Measurements from ENCODE around the gene GEMIN5.

The GEMIN5 gene

DNA sequence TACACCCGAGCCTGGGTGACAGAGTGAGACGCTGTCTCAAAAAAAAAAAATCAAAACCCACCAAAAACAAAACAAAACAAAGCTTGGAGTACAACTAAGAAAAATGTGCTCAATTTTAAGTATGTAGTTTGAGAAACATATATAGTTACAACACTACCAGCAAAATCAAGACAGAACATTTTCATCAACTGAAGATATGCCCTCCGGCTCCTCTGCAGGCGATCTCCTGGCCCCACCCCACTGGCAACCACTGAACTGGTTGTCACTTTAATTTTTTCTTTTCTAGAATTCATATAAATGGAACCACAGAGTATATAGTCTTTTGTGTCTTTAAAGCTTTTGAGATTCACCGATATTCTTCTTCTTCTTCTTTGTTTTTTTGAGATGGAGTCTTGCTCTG lies 44.6 kb downstream of the GEMIN5 start:
- ATAC-seq (replicated peaks) = no peak
- Mint-ChIP-seq H3K27me3 (no peaks in the 10 kb centered on the region), H3K36me3 (ENCODE audit: insufficient read depth) (peaks cover 82% of the 10 kb centered on the region), H3K27ac (no peak overlapping the region), H3K4me3 (no peak overlapping the region), H3K4me1 (ENCODE audit: low read depth in 2 of 2) (no peaks in the 10 kb centered on the region), H3K9me3 (no peaks in the 10 kb centered on the region)
- DNase-seq = no peak

DNA sequence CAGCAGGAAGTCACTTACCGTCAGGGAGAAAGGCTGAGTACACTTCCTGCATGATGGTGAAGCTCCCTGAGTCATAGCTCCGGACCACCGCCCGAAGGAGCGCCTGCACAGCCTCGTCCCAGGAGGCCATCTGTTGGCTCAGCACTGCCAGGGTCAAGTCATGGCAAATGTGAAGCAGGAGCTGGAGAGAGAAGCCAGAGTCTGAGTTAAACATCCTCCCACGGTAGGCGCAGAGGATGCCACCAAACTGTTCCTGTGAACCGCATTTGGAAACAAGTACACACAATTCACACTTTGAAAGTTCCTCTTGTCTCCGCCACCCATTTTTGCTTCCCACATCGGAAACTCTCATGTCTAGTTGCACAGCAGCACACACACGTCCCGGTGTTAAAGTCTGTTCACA lies 45.6 kb downstream of the GEMIN5 start:
- Mint-ChIP-seq H3K27ac (no peak overlapping the region), H3K36me3 (ENCODE audit: insufficient read depth) (peaks cover 72% of the 10 kb centered on the region)
- ATAC-seq (replicated peaks) = no peak

DNA sequence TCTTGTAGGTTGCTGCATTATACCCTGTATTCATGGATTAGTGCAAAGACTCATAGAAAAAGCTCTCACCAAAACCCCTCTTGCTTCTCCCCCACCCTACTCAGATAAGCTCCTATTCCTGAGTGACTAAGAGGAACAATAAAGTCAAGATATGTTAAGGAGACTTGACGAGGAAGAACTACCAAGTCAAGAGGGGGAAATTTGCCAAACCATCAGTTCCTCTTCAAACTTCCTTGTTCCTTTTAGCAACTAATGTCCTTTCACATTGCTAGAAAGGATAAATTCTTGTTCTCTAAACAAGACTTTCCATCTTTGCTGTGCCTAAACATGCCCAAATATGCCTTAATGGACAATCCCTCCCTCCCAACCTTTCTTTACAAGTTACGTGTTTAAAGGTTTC lies 52.6 kb downstream of the GEMIN5 start:
- no peak for DNase-seq
- Mint-ChIP-seq H3K27me3 (no peaks in the 10 kb centered on the region), H3K9me3 (peaks cover 7 to 8% of the 10 kb centered on the region in 2 donors), H3K27ac (no peak overlapping the region), H3K36me3 (ENCODE audit: insufficient read depth) (peaks cover 21% of the 10 kb centered on the region), H3K4me3 (no peak overlapping the region), H3K4me1 (ENCODE audit: low read depth in 2 of 2) (no peaks in the 10 kb centered on the region)
- no peak for ATAC-seq (replicated peaks)

More for the DNA sequence above, 45.6 kb downstream of the GEMIN5 start:
- no peaks in the 10 kb centered on the region for H3K9me3 Mint-ChIP-seq
- H3K4me3 Mint-ChIP-seq = no peak overlapping the region
- H3K4me1 Mint-ChIP-seq (ENCODE audit: low read depth in 2 of 2) = no peaks in the 10 kb centered on the region
- no peak for DNase-seq
- H3K27me3 Mint-ChIP-seq = no peaks in the 10 kb centered on the region

DNA sequence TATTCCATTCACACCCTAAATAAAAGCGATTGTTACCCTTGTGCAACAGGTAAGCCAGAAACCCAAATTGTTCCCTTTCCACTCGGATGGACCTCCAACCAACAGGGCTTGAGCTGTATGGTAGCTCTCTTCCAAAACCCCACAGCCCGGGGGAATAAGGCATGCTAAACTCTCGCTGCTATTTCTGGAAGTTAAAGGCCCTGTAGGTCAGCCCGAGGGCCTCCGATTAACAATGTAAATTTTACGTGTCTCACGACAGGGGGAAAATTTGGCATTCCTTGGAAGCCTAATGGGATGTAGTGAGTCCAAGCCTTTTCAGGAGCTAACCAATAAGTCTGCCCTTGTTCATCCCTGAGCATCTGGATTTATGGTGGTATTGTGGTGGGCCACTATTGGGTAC lies 53.6 kb downstream of the GEMIN5 start:
- Mint-ChIP-seq H3K36me3 (ENCODE audit: insufficient read depth) (peaks cover 14% of the 10 kb centered on the region), H3K4me3 (no peak overlapping the region), H3K4me1 (ENCODE audit: low read depth in 2 of 2) (no peaks in the 10 kb centered on the region), H3K27me3 (no peaks in the 10 kb centered on the region), H3K9me3 (peaks cover 7 to 8% of the 10 kb centered on the region in 2 donors), H3K27ac (no peak overlapping the region)
- ATAC-seq (replicated peaks) = no peak
- no peak for DNase-seq

DNA sequence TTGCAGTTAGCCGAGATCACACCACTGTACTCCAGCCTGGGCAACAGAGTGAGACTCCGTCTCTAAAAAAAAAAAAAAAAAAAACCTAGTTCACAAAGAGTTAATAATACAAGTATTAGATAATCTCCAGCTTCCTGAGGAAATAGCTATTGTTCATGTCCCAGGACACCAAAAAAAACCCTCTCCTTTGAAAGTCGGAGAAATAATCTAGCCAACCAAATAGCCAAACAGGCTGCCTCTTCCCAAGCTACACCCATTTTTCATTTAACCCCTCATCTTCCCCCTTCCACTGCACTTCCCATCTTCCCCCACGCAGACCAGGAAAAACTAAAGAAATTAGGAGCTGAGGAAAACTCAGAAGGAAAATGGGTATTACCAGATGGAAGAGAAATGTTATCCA lies 56.0 kb downstream of the GEMIN5 start:
- DNase-seq (no peak), ATAC-seq (replicated peaks) (no peak)
- H3K9me3 Mint-ChIP-seq = peaks cover 7 to 8% of the 10 kb centered on the region in 2 donors
- no peaks in the 10 kb centered on the region for H3K4me1 Mint-ChIP-seq (ENCODE audit: low read depth in 2 of 2)
- H3K36me3 Mint-ChIP-seq (ENCODE audit: insufficient read depth) = peaks cover 10% of the 10 kb centered on the region
- H3K27me3 Mint-ChIP-seq = no peaks in the 10 kb centered on the region
- H3K4me3 Mint-ChIP-seq = no peak overlapping the region
- H3K27ac Mint-ChIP-seq = no peak overlapping the region

DNA sequence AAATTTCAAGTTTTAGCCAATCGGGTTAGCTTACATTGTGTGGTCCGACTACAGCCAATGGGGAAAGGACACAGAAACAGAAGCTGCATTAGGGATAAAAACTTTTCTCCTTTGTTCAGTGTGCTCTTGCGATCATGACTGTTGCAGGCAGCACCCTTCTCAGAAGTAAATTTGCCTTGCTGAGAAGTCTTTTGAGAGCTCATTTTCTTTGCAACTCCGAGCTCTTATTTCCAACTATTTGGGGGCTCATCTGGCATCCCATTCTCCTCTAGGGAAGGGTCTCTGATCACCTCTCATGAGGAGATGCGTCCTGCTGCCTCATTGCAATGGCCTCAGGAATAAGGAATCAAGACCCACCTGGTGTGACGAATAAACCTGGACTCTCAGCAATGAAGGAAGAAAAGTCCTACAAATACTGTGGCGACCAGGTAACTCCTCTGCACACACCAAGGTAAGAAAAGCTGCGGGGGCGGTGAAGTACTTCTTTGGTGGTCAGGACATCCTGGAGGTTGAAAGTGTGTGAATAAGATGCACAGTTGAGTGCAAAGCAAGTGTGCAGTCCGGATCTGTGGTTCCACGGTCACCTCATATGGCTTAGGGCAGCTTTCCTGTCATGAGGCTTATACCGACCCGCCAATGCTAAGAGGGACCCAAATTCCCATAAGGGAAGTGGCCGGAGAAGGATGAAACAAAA lies 59.2 kb downstream of the GEMIN5 start:
- Mint-ChIP-seq H3K9me3 (no peaks in the 10 kb centered on the region), H3K4me1 (ENCODE audit: low read depth in 2 of 2) (peaks cover 0 to 2% of the 10 kb centered on the region in 2 donors), H3K4me3 (no peak overlapping the region), H3K27ac (no peak overlapping the region), H3K27me3 (no peaks in the 10 kb centered on the region), H3K36me3 (ENCODE audit: insufficient read depth) (peaks cover 39% of the 10 kb centered on the region)
- no peak for DNase-seq
- ATAC-seq (replicated peaks) = no peak

DNA sequence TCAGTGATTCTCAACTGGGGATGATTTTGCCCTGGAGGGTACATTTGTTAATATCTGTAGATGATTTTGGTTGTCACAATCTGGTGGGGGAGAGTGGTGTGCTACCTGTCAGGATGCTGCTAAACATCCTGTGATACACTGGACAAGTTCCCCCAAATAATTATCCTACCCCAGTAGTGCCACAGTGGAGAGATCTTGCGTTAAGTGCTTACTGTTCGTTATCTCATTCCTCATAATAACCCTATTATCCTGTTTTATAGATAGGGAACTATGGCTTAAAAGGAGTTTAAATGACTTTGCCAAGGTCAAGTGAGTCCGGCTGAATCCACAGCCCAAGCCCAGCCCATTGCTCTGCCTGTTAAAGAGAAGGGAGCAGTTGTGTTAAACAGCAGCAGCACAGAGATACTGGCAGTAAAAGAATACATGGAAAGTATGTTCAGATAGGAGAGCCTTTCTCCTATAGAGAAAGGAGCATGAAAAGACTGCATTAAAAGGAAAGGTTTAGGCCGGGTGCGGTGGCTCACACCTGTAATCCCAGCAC lies 64.2 kb downstream of the GEMIN5 start:
- DNase-seq = no peak
- ATAC-seq (replicated peaks) = no peak
- peaks cover 83% of the 10 kb centered on the region for H3K36me3 Mint-ChIP-seq (ENCODE audit: insufficient read depth)
- no peaks in the 10 kb centered on the region for H3K9me3 Mint-ChIP-seq
- no peaks in the 10 kb centered on the region for H3K27me3 Mint-ChIP-seq
- H3K4me3 Mint-ChIP-seq = no peak overlapping the region
- peak overlapping the region in 1 of 2 donors; percentile 74 for H3K27ac Mint-ChIP-seq
- H3K4me1 Mint-ChIP-seq (ENCODE audit: low read depth in 2 of 2) = peaks cover 3 to 7% of the 10 kb centered on the region in 2 donors

DNA sequence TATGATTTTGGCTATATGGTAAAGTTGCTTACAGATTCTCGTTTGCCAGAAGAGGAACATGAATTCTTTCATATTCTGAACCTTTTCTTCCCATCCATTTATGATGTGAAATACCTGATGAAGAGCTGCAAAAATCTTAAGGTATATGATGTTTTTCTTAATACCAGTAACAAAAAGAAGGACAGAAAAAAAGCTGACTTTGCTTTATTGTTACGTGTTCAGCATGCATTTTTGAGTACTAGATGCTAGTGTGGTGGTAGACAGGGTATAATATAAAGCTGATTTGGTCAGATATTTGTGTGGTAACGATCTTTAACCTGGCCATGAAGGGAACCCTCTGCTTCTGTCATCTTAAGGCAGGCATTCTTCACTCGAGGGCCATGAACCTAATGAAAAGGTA lies 66.3 kb downstream of the GEMIN5 start:
- DNase-seq (no peak), ATAC-seq (replicated peaks) (no peak)
- Mint-ChIP-seq H3K27ac (peak overlapping the region in 1 of 2 donors; percentile 78), H3K36me3 (ENCODE audit: insufficient read depth) (peaks cover 96% of the 10 kb centered on the region), H3K9me3 (no peaks in the 10 kb centered on the region), H3K4me3 (no peak overlapping the region), H3K4me1 (ENCODE audit: low read depth in 2 of 2) (peaks cover 7 to 18% of the 10 kb centered on the region in 2 donors), H3K27me3 (no peaks in the 10 kb centered on the region)

DNA sequence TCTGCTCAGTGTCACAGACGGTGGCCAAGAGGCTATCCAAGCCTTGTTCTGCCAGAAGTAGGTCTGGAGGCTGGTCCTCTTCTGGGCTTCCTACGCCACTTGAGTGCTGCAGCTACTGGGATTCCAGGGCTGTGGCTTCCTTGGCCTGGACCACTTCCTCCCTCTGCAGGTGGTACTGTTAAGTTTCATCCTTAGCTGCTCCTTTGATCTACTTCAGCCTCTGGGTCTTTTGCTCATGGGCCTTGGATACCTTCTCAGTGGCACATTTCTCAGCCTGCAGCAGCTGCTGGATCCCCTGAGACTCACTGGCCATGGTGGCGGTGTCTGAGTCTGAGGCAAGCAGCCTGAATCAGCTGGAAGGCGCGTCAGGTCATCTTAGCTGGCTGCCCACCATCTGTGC lies 69.3 kb downstream of the GEMIN5 start:
- ATAC-seq (replicated peaks) = no peak

DNA sequence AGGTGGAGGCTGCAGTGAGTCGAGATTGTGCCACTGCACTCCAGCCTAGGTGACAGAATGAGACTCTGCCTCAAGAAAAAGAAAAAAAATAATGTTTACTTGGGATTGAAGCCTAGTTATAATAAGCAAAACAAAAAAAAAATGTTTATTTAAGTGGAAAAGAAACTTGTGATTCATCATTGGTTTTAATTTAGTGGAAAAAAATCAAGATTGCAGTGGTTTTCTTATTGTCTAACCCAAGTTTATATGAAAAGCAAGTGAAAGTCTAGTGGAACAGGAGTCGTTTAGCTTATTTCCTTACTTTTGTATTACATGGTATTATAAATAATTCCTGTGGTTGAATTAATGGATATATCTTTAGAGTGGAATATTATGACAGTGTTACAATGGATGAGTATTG lies 71.2 kb downstream of the GEMIN5 start:
- no peaks in the 10 kb centered on the region for H3K9me3 Mint-ChIP-seq
- peak overlapping the region; percentile 13 to 22 for H3K27ac Mint-ChIP-seq
- DNase-seq (no peak), ATAC-seq (replicated peaks) (no peak)
- H3K36me3 Mint-ChIP-seq (ENCODE audit: insufficient read depth) = peaks cover 86% of the 10 kb centered on the region
- H3K4me3 Mint-ChIP-seq = no peak overlapping the region
- peaks cover 21 to 35% of the 10 kb centered on the region in 2 donors for H3K4me1 Mint-ChIP-seq (ENCODE audit: low read depth in 2 of 2)
- no peaks in the 10 kb centered on the region for H3K27me3 Mint-ChIP-seq

More for the DNA sequence above, 69.3 kb downstream of the GEMIN5 start:
- no peaks in the 10 kb centered on the region for H3K9me3 Mint-ChIP-seq
- no peaks in the 10 kb centered on the region for H3K27me3 Mint-ChIP-seq
- H3K27ac Mint-ChIP-seq = peak overlapping the region in 1 of 2 donors; percentile 83
- peaks cover 6 to 22% of the 10 kb centered on the region in 2 donors for H3K4me1 Mint-ChIP-seq (ENCODE audit: low read depth in 2 of 2)
- H3K4me3 Mint-ChIP-seq = no peak overlapping the region
- peaks cover 98% of the 10 kb centered on the region for H3K36me3 Mint-ChIP-seq (ENCODE audit: insufficient read depth)
- no peak for DNase-seq

DNA sequence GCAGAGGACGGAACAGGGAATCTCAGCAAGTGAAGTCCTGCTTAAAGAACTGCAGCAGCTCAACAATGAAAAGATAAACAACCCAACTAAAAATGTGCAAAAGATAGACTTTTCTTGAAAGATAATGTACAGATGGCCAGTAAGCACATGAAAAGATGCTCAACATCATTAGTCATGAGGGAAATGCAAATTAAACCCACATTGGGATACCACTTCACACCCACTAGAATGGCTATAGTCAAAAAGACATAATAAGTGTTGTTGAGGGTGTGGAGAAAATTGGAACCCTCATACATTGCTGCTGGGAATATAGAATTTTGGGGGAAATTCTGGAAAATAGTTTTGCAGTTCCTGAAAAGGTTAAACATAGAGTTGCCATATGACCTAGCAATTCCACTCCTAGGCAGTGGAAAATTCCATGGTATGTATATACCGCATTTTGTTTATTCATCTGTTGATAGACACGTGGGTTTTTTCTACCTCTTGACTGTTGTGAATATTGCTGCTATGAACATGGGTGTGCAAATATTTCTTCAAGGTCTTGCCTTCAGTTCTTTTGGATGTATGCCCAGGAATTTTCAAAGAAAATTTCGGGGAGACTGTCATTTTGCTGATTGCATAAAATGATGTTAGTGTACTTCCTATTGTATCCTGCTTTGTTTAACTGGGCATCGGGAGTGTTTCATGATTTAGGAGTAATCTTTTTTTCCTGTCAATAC lies 72.4 kb downstream of the GEMIN5 start:
- H3K36me3 Mint-ChIP-seq (ENCODE audit: insufficient read depth) = peaks cover 74% of the 10 kb centered on the region
- peaks cover 28 to 43% of the 10 kb centered on the region in 2 donors for H3K4me1 Mint-ChIP-seq (ENCODE audit: low read depth in 2 of 2)
- ATAC-seq (replicated peaks) (no peak), DNase-seq (no peak)
- no peaks in the 10 kb centered on the region for H3K27me3 Mint-ChIP-seq
- peak overlapping the region in 1 of 2 donors; percentile 99 for H3K27ac Mint-ChIP-seq
- no peak overlapping the region for H3K4me3 Mint-ChIP-seq
- no peaks in the 10 kb centered on the region for H3K9me3 Mint-ChIP-seq

DNA sequence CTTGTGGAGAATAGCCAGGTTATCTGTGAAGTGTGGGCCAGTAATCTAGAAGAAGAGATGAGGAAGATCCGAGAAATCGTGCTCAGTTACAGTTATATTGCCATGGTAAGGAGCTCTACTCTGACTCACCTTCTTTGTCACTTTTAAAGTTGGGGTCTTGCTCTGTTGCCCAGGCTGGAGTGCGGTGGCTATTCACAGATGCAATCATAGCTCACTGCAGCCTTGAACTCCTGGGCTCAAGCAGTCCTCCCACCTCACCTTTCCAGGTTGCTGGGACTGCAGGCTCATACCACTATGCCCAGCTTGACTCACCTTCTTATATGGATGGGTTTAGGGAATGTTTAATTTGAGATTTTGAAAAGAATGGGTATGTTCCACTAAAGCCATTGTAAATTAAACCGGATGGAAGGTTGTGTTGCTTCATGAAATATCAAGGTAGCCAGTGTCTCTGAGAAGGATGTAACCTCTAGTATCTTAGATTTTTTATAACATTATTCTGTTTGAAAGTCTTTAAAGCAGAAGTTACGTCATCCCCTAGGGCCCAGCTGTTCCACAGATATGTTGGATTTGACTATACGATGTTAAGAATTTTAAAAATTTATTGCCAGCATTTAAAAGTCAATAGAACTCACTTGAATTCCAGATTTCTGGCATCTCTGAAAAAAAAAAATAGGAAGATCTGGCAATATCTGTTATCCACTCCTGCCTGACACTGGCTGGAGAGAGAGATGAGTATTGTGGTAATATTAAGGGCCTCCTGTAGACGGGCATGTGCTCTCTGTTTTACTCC lies 74.5 kb downstream of the GEMIN5 start:
- DNase-seq (no peak), ATAC-seq (replicated peaks) (no peak)
- H3K9me3 Mint-ChIP-seq = no peaks in the 10 kb centered on the region
- H3K4me1 Mint-ChIP-seq (ENCODE audit: low read depth in 2 of 2) = peaks cover 39 to 56% of the 10 kb centered on the region in 2 donors
- H3K27ac Mint-ChIP-seq = peak overlapping the region; percentile 60 to 99
- no peaks in the 10 kb centered on the region for H3K27me3 Mint-ChIP-seq
- H3K4me3 Mint-ChIP-seq = no peak overlapping the region
- peaks cover 56% of the 10 kb centered on the region for H3K36me3 Mint-ChIP-seq (ENCODE audit: insufficient read depth)

DNA sequence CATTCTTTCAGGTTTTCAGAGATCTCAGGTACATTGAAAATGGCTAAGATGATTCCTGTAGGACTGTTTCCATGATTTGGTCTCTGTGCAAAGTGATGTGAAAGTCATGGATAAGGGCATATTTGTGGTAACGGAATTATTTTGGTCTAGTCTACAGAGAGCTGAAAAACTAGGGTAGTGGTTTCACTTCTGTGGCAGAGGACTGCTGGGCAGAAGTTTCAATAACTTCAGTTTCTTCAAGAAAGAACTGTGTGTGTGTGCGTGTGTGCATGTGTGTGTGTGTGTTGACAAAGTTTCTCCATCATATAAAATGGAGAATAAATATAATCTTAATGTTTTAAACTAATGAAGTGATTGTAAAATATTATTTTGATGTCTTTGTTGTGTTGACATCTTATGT lies 75.2 kb downstream of the GEMIN5 start:
- Mint-ChIP-seq H3K4me1 (ENCODE audit: low read depth in 2 of 2) (peaks cover 39 to 57% of the 10 kb centered on the region in 2 donors), H3K27ac (peak overlapping the region; percentile 60 to 99), H3K9me3 (no peaks in the 10 kb centered on the region), H3K36me3 (ENCODE audit: insufficient read depth) (peaks cover 56% of the 10 kb centered on the region), H3K4me3 (peak overlapping the region in 1 of 2 donors; percentile 37), H3K27me3 (no peaks in the 10 kb centered on the region)
- no peak for DNase-seq
- no peak for ATAC-seq (replicated peaks)
